ENCODE measurements around the gene MRS2.
"Not testable (repeated sequence)": the region's sequence is repeated elsewhere in the genome, so short reads cannot be mapped to it uniquely, and the experiment has no call there.

The MRS2 gene

DNA sequence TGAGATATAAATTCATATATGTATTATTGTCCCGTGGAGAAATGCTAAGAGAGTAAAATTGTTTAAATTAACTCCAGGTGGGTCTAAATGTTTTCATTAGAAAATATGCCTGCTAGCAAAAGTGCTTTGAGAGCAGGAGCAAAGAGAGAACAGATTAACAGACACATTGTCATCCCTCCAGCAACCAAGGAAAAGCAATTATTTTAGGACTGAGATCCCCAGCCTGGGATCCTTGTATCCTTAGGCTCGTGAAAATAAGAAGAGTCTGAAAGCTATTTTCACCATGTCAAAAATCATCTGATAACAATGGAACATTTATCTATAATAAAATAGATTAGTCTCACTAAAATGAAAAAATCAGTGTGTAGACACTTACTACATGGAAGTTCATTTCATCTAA, 11.5 kb upstream of the MRS2 start:
- no peak for DNase-seq

DNA sequence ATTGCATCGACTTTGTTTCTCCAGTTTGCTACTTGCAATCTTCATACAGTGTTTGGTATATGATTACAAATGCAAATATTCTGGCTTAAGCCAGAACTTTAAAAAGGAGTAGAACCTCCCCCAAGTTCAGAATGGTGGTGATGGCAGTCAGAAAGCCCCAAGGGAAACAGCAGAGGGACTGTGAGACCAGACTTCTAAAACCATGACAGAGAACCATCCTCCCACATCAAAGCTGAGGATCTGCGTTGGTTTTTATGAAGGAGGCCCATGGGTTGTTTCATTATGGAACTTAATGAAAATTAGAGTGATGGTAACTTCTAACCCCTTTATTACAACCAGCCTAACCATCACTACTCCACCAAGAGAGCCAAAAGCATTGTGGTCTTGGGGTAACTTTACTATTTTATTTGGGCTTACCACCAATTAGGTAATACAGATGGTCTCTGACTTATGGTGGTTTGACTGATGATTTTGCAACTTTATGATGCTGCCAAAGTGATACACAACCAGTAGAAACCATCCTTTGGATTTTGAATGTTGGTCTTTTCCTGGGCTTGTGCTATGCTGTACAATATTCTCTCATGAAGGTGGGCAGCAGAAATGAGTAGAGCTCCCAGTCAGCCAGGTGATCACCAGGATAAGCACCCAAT, 10.9 kb upstream of the MRS2 start:
- no peak for DNase-seq

DNA sequence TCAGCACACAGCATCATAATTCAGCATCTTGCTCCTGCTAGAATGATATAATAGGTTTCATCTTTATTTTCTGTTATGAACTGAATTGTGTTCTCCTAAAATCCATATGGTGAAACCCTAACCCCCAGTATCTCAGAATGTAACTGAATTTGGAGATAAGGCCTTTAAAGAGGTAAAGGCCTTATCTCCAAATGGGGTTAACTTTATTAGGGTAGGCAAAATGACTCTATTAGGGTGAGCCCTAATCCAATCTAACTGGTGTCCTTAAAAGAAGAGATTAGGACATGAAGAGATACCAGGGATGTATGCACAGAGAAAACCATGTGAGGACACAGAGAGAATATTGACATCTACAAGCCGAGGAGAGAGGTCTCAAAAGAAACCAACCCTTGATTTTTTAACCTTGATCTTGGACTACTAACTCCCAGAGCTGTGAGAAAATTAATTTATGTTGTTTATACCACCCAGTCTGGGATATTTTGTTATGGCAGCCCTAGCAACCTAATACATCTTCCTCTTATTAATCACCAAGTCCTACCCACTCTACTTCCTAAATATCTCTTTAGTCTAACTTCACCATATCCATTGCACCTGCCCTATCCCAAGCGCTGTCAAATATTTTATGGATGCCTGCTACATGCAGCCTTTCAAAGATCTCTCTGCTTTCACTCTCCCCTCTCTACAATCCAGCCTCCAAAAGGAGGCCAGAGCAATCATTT, 8.5 kb upstream of the MRS2 start:
- DNase-seq = no peak

DNA sequence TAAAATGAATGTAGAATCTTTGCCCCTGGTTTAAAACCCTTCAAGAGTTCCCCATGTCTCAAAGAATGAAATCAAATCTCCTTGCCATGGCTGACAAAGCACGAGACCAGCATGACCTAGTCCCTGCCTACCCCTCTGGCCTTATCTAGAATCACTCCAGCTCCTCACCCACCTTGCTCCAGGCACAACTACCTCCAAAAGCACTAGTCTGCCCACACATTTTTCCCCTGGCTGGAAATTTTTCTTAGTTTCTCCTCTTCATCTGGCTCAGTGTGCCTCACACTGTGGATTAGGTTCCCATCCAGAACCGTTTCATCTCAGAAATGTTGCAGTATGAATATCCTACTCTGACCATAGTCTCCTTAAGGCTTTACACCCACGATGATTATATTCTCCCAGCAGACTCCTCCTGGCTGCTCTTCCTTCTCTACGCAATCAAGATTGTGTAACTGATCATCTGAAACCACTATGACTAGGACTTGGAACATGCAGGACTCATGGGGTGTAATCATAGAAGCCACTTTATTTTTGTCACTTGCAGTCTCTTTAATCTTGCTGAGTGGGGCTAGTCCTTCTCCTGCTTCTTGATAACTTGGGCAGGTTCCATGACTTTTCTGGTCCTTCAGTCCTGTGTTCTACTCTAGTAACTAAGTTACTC, 7.8 kb upstream of the MRS2 start:
- no peak for DNase-seq

DNA sequence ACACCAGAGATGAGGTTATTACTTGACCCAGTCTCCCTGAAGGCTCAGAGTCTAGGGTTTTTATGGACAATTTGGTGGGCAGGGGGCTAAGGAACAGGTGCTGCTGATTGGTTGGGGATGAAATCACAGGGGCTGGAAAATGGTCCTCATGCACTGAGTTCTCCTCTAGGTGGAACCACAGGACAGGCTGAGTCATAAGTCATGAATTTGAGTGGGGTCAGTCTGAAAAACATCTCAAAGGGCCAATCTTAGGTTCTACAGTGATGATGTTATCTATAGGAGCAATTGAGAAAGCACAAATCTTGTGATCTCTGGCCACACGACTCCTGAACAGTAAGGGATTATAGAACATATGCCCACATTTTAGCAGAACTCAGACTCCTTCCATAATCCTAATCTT, 5.9 kb upstream of the MRS2 start:
- DNase-seq = no peak

DNA sequence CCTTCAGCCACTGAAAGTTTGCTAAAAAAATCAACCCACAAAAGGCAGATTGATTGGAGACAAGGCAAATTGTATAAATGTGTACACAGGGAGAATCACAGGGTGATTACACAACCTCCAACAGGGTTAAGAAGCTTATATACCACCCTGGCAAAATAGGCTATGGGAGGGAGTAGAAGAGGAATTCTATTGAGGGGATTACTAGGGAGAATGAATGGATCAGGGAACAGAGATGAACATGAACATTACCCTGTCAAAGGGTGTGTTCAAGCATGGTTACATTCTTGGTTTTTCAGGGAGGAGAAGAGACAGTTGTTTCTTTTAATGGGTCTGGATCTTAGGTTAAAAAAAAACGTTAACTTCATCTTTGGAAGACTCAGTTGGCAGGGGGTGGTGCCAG, 5.1 kb upstream of the MRS2 start:
- no peak for DNase-seq

DNA sequence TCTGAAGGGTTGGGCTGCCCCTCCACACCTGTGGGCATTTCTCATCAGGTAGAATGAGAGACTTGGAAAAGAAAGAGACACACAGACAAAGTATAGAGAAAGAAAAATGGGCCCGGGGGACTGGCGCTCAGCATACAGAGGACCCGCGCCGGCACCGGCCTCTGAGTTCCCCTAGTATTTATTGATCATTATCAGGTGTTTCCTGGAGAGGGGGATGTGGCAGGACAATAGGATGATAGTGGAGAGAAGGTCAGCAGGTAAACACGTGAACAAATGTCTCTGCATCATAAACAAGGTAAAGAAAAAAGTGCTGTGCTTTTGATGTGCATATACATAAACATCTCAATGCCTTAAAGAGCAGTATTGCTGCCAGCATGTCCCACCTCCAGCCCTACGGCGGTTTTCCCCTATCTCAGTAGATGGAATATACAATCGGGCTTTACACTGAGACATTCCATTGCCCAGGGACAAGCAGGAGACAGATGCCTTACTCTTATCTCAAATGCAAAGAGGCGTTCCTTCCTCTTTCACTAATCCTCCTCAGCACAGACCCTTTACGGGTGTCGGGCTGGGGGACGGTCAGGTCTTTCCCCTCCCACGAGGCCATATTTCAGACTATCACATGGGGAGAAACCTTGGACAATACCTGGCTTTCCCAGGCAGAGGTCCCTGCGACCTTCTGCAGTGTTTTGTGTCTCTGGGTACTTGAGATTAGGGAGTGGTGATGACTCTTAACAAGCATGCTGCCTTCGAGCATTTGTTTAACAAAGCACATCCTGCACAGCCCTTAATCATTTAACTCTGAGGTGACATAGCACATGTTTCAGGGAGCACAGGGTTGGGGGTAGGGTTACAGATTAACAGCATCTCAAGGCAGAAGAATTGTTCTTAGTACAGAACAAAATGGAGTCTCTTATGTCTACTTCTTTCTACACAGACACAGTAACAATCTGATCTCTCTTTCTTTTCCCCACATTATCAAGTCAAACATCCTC, 2.4 kb upstream of the MRS2 start:
- not testable (repeated sequence) for DNase-seq

DNA sequence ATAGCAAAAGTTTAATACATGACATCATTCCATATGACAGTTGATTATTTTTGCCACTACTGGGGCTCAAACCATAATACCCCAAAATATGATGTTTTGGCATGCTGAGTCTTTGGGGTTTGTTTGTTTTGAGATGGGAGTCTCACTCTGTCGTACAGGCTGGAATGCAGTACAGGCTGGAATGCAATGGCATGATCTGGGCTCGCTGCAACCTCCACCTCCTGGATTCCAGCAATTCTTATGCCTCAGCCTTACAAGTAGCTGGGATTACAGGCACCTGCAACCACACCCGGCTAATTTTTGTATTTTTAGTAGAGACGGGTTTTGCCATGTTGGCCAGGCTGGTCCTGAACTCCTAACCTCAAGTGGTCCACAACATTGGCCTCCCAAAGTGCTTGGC, 1.3 kb upstream of the MRS2 start:
- no peak for DNase-seq

DNA sequence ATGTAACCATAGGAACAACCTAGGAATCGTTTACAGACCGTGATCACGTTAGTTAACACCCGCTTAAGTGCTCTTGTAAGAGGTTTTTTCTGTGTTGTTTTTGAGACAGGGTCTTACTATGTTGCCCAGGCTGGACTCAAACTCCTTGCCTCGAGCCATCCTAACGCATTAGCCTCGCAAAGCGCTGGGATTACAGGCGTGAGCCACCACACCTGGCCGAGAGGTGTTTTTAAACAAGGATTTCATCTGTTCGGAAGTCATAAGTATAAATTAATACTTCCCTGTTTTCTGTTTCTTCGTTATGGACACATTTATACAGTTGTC, 727 bp downstream of the MRS2 start:
- DNase-seq = no peak

DNA sequence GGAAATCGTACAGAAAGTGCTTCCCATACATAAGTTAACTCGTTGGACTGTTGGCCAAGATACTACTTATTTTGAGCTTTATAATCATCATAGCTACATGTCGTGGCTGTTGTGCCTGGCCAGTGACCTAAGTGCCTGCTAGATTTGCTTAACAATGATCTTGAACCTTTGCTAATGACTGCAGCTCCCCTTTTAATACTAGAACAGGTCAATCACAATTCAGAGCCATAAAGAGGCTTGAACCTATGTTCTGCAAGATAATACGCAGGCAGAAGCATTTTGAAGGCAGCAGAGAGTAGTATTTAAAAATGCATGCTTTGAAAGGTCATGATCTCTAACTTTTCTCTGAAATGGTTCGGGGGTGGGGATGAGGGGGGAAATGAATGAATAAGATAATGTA, 2.5 kb downstream of the MRS2 start:
- DNase-seq = no peak

DNA sequence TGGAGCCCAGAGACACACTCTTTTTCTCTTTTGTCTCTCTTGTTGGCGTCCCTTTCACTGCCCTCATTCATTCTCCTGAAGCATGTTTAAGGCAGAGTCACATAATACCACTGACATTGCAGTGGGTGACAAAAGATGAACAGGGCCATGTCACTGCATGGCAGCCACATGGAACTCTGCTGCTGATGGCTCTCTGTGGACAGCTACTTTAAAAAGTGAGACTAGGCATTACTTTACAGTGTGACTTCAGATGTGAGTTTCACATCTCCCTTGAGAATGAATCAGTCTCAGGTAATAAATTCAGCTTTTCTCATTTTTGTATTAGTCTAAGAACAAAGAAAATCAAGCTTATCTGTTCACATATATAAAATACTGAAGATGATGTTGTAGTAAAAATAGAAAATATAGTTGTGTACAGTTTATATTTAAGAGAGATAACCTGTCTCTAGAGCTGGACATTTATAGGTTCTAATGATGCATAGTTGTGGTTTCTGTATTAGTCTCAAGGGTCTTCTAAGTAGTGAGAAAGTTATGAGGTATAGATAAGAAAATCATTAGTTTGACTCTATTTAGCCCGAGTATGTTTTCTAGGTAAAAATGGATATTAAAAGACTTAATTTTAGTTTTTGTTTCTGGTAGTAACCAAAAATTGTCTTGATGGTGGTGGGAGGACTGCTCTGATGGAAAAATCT, 6.1 kb downstream of the MRS2 start:
- no peak for DNase-seq

DNA sequence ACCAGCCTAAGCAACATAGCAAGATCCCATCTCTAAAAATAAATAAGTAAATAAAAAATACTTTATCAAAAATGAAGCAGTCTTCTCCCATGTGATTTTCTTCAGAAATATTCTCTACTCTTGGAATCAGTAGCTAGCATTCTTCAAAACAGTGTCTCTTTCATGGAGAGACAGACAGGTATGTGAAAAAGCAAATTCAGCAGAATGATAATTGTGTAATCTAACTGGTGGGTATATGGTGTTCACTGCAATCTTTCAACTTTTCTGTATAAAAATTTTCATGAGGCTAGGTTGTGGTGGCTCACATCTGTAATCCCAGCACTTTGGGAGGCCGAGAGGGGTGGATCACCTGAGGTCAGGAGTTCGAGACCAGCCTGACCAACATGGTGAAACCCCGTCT, 7.9 kb downstream of the MRS2 start:
- no peak for DNase-seq

DNA sequence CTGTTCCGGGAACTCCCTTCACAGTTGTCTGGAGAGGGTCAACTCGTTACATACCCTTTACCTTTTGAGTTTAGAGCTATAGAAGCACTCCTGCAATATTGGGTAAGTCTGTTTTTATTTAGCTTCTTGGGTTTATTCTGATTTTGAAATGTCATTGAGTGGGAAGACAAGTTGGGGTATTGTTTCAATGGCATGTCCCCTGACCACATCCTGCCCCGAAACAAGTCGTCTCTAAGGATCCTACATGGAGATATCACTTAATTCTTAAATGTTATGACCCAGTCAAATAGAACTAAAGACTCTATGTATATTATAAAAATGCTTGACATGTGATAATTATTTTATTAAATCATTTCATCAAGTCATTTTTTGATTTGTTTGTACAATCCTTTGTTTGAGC, 9.6 kb downstream of the MRS2 start:
- DNase-seq = no peak

DNA sequence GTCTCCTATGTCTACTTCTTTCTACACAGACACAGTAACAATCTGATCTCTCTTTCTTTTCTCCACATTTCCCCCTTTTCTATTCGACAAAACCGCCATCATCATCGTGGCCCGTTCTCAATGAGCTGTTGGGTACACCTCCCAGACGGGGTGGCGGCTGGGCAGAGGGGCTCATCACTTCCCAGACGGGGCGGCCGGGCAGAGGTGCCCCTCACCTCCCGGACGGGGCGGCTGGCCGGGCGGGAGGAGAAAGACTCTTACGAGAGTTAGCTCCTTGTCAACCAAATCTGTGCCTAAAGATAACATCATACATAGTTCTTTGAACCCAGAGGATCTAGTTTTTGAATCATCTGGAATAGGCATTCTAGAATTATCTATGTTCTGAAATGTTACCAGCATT, 11.8 kb downstream of the MRS2 start:
- DNase-seq = not testable (repeated sequence)

DNA sequence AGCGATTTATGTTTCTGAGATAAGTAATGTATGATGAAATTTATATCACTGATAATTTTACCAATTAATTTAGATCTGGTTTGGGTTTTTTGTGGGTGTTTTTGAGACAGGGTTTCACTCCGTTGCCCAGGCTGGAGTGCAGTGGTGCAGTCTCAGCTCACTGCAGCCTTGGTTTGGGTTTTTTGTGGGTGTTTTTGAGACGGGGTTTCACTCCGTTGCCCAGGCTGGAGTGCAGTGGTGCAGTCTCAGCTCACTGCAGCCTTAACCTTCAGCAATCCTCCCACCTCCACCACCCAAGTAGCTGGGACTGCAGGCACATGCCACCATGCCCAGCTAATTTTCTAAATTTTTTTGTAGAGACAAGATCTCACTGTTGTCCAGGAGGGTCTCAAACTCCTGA, 13.0 kb downstream of the MRS2 start:
- no peak for DNase-seq

DNA sequence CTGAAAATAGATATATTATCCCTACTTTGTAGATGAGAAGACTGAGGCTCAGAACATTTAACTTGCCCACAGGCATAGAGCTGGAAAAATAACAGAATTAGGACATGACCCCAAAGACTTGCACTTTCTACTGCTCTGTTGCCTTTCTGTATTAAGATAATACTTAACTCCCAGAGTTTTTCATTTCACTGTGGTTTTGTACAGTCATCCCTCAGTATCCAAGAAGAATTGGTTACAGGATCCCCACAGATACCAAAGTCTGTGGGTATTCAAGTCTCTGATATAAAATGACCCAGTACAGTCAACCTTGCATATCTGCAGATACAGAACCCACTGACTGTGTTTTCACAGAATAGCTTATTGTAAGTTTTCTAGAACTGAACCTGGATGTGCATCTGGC, 16.8 kb downstream of the MRS2 start:
- no peak for DNase-seq

DNA sequence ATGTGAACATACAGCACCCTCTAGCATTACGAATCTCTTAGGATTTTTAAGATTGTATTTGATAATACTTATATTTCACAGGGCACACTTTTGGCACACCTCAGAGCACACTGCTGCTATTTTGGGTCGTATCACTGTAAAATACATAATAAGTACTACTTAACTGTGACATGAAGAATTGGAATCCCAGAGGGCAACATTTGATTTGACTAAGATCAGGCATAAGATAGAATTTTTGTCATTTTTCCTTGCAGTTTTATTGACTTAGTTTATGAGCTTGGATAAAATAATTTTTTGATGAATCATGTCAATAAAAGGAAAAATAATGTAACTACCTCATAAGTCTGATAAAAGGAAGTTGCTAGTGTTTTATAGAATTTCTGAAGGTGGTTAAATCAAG, 22.4 kb downstream of the MRS2 start:
- no peak for DNase-seq

DNA sequence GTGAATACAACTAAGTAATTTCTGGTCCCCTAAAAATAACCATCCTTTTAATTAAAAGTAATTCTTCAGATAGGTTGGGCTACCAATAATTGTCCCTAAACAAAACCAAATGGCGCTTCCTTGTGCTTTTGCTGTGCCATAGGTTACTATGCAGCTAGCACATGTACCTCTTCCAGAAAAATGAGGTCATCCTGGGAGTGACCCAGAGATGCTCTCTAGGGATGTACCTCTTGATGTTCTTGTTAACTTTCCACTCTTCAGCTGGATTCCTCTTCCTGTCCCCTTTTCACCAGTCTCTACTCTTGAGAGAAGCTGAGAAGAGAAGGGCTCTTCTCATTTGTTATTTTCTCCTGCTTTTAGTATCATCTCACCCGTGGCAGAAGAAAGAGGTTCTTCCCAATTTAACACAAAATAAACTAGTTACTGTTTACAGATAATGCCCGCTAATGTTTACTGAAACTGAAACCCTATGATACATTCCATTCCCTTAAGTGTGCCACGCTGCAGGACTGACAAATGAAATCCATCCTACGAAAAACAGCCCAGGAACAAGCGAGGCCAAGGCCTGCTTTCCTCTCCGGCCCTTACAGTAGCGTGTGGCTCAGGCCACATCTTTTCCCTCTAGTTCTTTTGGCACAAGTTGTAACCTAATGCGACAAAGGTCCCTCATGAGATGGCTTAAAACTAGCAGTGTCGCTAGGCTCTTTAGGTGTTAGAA, 24.2 kb downstream of the MRS2 start:
- DNase-seq = no peak

DNA sequence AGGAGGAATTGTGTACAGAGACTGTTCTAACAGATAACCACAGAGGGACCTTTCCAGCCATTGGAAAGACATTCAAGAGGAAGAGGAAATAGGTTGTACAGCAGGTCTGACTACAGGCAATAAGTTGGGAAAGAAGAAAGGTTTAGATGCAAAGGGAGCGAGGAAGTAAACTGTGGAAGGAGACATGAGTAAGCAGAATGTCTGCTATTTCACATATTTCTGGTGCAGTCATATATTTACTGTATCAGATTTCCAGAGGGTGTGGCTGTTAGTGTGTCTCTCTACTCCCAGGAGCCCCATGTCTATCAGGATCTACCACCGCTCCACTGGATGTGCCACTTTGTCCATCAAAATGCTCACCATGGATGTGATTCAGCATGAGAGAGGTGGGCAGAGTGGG, 25.9 kb downstream of the MRS2 start:
- no peak for DNase-seq

DNA sequence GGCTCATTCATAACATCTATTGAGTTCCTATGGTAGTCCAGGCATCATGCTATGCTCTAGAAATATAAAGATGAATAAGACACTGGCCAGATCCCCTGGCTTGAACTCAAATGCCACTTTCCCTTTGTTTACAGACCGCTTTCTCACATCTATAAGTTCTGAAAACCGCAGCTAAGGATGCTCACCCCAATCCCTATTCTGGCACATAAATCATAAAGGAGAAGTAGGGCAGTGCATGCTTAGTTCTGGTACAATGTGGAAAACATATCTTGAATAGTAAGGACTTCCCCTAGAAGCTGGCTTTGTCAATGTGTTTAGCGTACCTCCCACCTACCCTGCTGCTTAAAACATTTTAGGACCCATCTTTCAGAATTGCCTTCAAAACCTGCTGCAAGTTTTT, 26.4 kb downstream of the MRS2 start:
- DNase-seq = no peak

DNA sequence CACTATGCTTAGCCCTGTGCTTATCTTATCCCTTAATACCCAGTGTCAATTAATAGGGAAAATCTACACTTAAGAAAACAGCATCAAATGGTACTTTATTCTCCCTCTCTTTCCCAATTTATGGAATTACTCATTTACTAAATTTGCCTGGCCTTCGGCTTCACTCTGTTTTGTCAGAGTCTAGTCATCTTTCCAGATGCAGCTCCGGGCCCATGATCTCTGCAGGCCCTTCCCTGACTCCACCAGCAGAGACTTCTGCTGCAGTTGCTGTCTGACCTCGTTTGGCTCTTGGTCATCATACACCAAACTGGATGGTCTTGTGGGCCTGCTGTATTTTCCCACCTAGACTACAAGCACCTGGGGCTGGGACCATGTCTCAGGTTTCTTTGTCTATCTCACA, 27.4 kb downstream of the MRS2 start:
- no peak for DNase-seq

DNA sequence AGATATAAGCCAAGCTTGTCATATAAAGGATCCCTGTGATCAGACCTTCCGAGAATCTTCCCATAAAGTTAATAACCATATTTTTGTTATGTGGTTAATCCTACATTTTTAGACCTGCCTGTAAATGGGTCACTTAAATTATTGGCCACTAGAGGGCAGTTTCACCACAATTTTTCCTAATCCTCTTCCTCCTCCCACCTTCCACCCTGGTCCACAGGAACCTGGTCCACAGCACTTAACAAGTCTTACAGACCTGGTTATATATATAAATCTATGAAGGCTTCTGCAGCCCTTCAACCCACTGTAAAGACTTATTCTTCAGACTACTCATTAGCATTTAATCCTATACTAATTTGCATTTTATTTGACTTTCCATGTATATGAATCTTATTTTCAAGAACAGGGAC, 28.3 kb downstream of the MRS2 start:
- peak; percentile 27 for DNase-seq

Measured in stimulated activated CD4-positive, alpha-beta T cell treated with anti-CD3 and anti-CD28 coated beads, Interleukin-15, amount 100 ng/mL, for 24 hours (primary cell).